Measurements from ENCODE around the gene ZNF536.
"Not testable (repeated sequence)": the region's sequence is repeated elsewhere in the genome, so short reads cannot be mapped to it uniquely, and the experiment has no call there.

- TF ChIP-seq, protein P1, sequence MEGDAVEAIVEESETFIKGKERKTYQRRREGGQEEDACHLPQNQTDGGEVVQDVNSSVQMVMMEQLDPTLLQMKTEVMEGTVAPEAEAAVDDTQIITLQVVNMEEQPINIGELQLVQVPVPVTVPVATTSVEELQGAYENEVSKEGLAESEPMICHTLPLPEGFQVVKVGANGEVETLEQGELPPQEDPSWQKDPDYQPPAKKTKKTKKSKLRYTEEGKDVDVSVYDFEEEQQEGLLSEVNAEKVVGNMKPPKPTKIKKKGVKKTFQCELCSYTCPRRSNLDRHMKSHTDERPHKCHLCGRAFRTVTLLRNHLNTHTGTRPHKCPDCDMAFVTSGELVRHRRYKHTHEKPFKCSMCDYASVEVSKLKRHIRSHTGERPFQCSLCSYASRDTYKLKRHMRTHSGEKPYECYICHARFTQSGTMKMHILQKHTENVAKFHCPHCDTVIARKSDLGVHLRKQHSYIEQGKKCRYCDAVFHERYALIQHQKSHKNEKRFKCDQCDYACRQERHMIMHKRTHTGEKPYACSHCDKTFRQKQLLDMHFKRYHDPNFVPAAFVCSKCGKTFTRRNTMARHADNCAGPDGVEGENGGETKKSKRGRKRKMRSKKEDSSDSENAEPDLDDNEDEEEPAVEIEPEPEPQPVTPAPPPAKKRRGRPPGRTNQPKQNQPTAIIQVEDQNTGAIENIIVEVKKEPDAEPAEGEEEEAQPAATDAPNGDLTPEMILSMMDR (optimal IDR thresholded peaks at IDR 0.05 in 1 of 3, IDR thresholded peaks at IDR 0.05 in 1 of 3, conservative IDR thresholded peaks at IDR 0.05 in 1 of 3; ENCODE audit: extremely low read depth in 1 of 3, insufficient read depth in 2 of 3, low read length in 3 of 3), result not testable (repeated sequence)
- not testable (repeated sequence) for TF ChIP-seq EZH2 (IDR thresholded peaks at IDR 0.05; ENCODE audit: low read length)
These were observed 26.4 kb downstream of the ZNF536 start for GRCh38 chr19:30398539-30398938.

Data from keratinocyte (primary cell).